ENCODE measurements around the gene BRD1. TPM values are rescaled to one million over a fixed set of nuclear protein-coding genes. Genes with fewer than 3 reads are reported as not detected.

Gene BRD1
- total and polyA plus RNA-seq, 9 of the 15 experiments (the other 6 are each of a cell fraction or from before 2014, with no cell fraction given), result 0.42 to 17.6 (median 5.5) TPM

- no peak for FAIRE-seq
- WGBS (ENCODE audit: insufficient coverage, low coverage, missing lambda C conversion rate), result 65% methylated on average over 5 of the region's 7 CpGs
- no peak for TF ChIP-seq ETS1 (conservative IDR thresholded peaks at IDR 0.05; ENCODE audit: control insufficient read depth, low read depth, low read length)
- TF ChIP-seq HCFC1 (IDR thresholded peaks at IDR 0.05; ENCODE audit: low read depth, low read length), result no peak
- TF ChIP-seq DPF2 (IDR thresholded peaks at IDR 0.05), result no peak
- TF ChIP-seq ZBTB8A (IDR thresholded peaks at IDR 0.05; ENCODE audit: partially characterized antibody), result no peak
- no peak for TF ChIP-seq NEUROD1 (IDR thresholded peaks at IDR 0.05; ENCODE audit: borderline replicate concordance, low read depth, low read length, partially characterized antibody)
- TF ChIP-seq NUFIP1 (IDR thresholded peaks at IDR 0.05; ENCODE audit: partially characterized antibody), result no peak
- TF ChIP-seq RBBP5 (IDR thresholded peaks at IDR 0.05; ENCODE audit: borderline replicate concordance, insufficient read depth, low read length, poor library complexity, severe bottlenecking), result no peak
- TF ChIP-seq CHAMP1 (IDR thresholded peaks at IDR 0.05), result no peak
- TF ChIP-seq BDP1 (IDR thresholded peaks at IDR 0.05; ENCODE audit: insufficient read depth, insufficient read length), result no peak
- TF ChIP-seq NR2F6 (CRISPR knock-in tag; IDR thresholded peaks at IDR 0.05), result no peak
- TF ChIP-seq HBP1 (CRISPR knock-in tag; IDR thresholded peaks at IDR 0.05), result no peak
- no peak for TF ChIP-seq ZC3H11A (IDR thresholded peaks at IDR 0.05; ENCODE audit: low read depth, low read length)
- no peak for TF ChIP-seq ZNF586 (CRISPR knock-in tag; conservative IDR thresholded peaks at IDR 0.05)
- no peak for TF ChIP-seq ZNF41 (CRISPR knock-in tag; conservative IDR thresholded peaks at IDR 0.05)
- no peak for TF ChIP-seq SNRNP70 (optimal IDR thresholded peaks at IDR 0.05; ENCODE audit: low read depth, low read length)
- no peak for TF ChIP-seq ZNF76 (CRISPR knock-in tag; IDR thresholded peaks at IDR 0.05; ENCODE audit: borderline replicate concordance)
- TF ChIP-seq ATF3 (IDR thresholded peaks at IDR 0.05), result no peak
- no peak for TF ChIP-seq ATF3 (CRISPR knock-in tag; conservative IDR thresholded peaks at IDR 0.05)
- TF ChIP-seq ZNF24 (IDR thresholded peaks at IDR 0.05), result no peak
Observed at GRCh38 chr22:49863931-49864330, 36.3 kb upstream of the BRD1 start.

More at GRCh38 chr22:49863931-49864330, 36.3 kb upstream of the BRD1 start:
- no peaks in the 10 kb centered on the region for H3K9me1 ChIP-seq (ENCODE audit: control insufficient read depth, insufficient read depth, low read length)
- no peaks in the 10 kb centered on the region for H4K20me1 ChIP-seq (replicated peaks; ENCODE audit: control insufficient read depth, insufficient read depth, low read length)
- H3K36me3 ChIP-seq (ENCODE audit: control insufficient read depth, insufficient read depth, low read length), result peaks cover 5% of the 10 kb centered on the region; the same call in 2 of the 3 replicates
- in situ Hi-C loops (cut with MboI), result no loop called here
- no peak overlapping the region for H2AFZ ChIP-seq (ENCODE audit: low read depth, low read length)
- CTCF ChIA-PET (ENCODE audit: low intra/inter-chr PET ratio), result no interaction called here
- no peaks in the 10 kb centered on the region; a peak in 1 of 5 replicates for H3K4me1 ChIP-seq (replicated peaks in 1 of 2; ENCODE audit: control insufficient read depth in 2 of 2, insufficient read depth in 2 of 2, low read length in 2 of 2)
- no peaks in the 10 kb centered on the region; the same call in 1 of the 2 replicates for H3K9me3 ChIP-seq (replicated peaks; ENCODE audit: control insufficient read depth, insufficient read depth, low read depth, low read length)
- POLR2A ChIA-PET, result interaction anchor here (0.6 kb wide), 1 partner anchor 8 kb away, joined by 3 read pairs; no protein-coding TSS in a partner anchor
- no peak overlapping the region for H3K27ac ChIP-seq (ENCODE audit: extremely low read depth, low read depth, low read length)
- H3K9ac ChIP-seq (ENCODE audit: insufficient read depth in 1 of 2, low read depth in 2 of 2, low read length in 2 of 2), result no peak overlapping the region
- no peak overlapping the region for H3K4me3 ChIP-seq
- intact Hi-C loops (cut with micrococcal nuclease), result no loop called here
- no peaks in the 10 kb centered on the region for H3K27me3 ChIP-seq (ENCODE audit: control insufficient read depth in 2 of 2, insufficient read depth in 2 of 2, low read length in 2 of 2)
- BruUV-seq (replicated peaks), result no TSS peak
- H3K4me2 ChIP-seq (ENCODE audit: insufficient read depth, low read length), result no peak overlapping the region
- H3K79me2 ChIP-seq (ENCODE audit: control insufficient read depth, insufficient read depth, low read length), result peaks cover 83% of the 10 kb centered on the region
- DNase-seq (ENCODE audit: extremely low read depth in 1 of 4, low spot score in 3 of 4) (no peak), ATAC-seq (no peak)

Data from K562 (cell line).